ENCODE measurements around the gene FEM1B. TPM values are rescaled to one million over a fixed set of nuclear protein-coding genes. Genes with fewer than 3 reads are reported as not detected.

Gene FEM1B
- total and polyA plus RNA-seq, 2 of the 8 experiments (the other 6 are each of a cell fraction or from before 2014, with no cell fraction given), result 36.1 to 83.8 TPM

- no peak overlapping the region for H2BK5ac ChIP-seq (ENCODE audit: low read depth, low read length)
- no peaks in the 10 kb centered on the region for H3K79me1 ChIP-seq (ENCODE audit: low read depth, low read length)
- H2BK12ac ChIP-seq (ENCODE audit: low read depth, low read length), result 0 out of 2 replicates have a peak overlapping the region, but pooled peaks have one; percentile 5
- H2BK15ac ChIP-seq (ENCODE audit: low read length), result no peak overlapping the region
- no peak overlapping the region; the same call in 1 of the 2 replicates for H3K18ac ChIP-seq (ENCODE audit: extremely low read depth, low read length)
- no peak overlapping the region for H3K4me2 ChIP-seq (ENCODE audit: insufficient read depth in 1 of 2, low read depth in 2 of 2, low read length in 2 of 2)
- no peak overlapping the region for H3K14ac ChIP-seq (ENCODE audit: insufficient read length)
- no peak overlapping the region for H2AK5ac ChIP-seq (ENCODE audit: low read depth, low read length)
- DNase-seq (ENCODE audit: low read depth in 1 of 2, low spot score in 2 of 2), result no peak
- no peak for FAIRE-seq
- no peak overlapping the region for H4K91ac ChIP-seq (replicated peaks; ENCODE audit: insufficient read length, low read length)
- 94% methylated on average over 21 of the region's 21 CpGs; no CpG with 5 or more reads in 1 of the 2 experiments for WGBS, 2 experiments (ENCODE audit: extremely low coverage in 1 of 2, insufficient coverage in 1 of 2, insufficient read length in 1 of 2, insufficient replicate concordance in 2 of 2, low coverage in 1 of 2, low lambda C conversion rate in 2 of 2, missing lambda C conversion rate in 1 of 2)
- H3K9ac ChIP-seq (replicated peaks in 1 of 4; ENCODE audit: extremely low read depth in 1 of 4, low read depth in 3 of 4, low read length in 3 of 4), result no peak overlapping the region
- H4K20me1 ChIP-seq (replicated peaks in 1 of 2; ENCODE audit: control insufficient read depth in 1 of 2, insufficient read depth in 2 of 2, low read length in 2 of 2), result no peaks in the 10 kb centered on the region
- no peak overlapping the region for H2BK120ac ChIP-seq (replicated peaks; ENCODE audit: low read depth, low read length)
- no peak overlapping the region for H3K4me3 ChIP-seq (ENCODE audit: extremely low read depth in 1 of 4, insufficient read depth in 2 of 4, low read depth in 3 of 4, low read length in 4 of 4)
- no peaks in the 10 kb centered on the region for H3K27me3 ChIP-seq (replicated peaks in 1 of 4; ENCODE audit: control insufficient read depth in 3 of 4, extremely low read depth in 1 of 4, insufficient read depth in 3 of 4, low read length in 3 of 4)
- no peak overlapping the region for H3K4ac ChIP-seq (replicated peaks; ENCODE audit: insufficient read length, low read depth, low read length)
- no peaks in the 10 kb centered on the region for H3K9me3 ChIP-seq (ENCODE audit: insufficient read depth in 2 of 2, low read depth in 1 of 2, low read length in 1 of 2)
- peaks cover 2 to 16% (median 8%) of the 10 kb centered on the region in 4 experiments for H3K4me1 ChIP-seq (replicated peaks in 1 of 4; ENCODE audit: control insufficient read depth in 3 of 4, insufficient read depth in 4 of 4, low read length in 3 of 4)
- no peak overlapping the region for H3K27ac ChIP-seq (ENCODE audit: low read depth, low read length)
- no peaks in the 10 kb centered on the region for H3K79me2 ChIP-seq (ENCODE audit: control insufficient read depth in 1 of 2, insufficient read depth in 2 of 2, low read length in 2 of 2)
- CTCF ChIA-PET (ENCODE audit: partially characterized antibody), result interaction anchor here (0.6 to 1.2 kb wide), 2 partner anchors 33 to 218 kb away, joined by 3 read pairs; no protein-coding TSS in a partner anchor
- H2AFZ ChIP-seq (ENCODE audit: low read length), result no peak overlapping the region
- POLR2A ChIA-PET (ENCODE audit: partially characterized antibody), result no interaction called here
- no peaks in the 10 kb centered on the region for H3K36me3 ChIP-seq (ENCODE audit: control insufficient read depth in 2 of 4, insufficient read depth in 4 of 4, low read length in 3 of 4)
- no peak overlapping the region for H4K5ac ChIP-seq (ENCODE audit: insufficient read length, low read depth, low read length)
- H3K23me2 ChIP-seq (ENCODE audit: low read depth, low read length), result 0 out of 2 replicates have a peak, but pooled peaks cover 2% of the 10 kb centered on the region
- H4K8ac ChIP-seq (ENCODE audit: extremely low read depth, insufficient read depth, low read length), result peak overlapping the region; percentile 72
- H3K56ac ChIP-seq (replicated peaks; ENCODE audit: insufficient read length, low read depth, low read length), result no peak overlapping the region
- no peak overlapping the region for H2BK20ac ChIP-seq (ENCODE audit: low read length)
- H3K23ac ChIP-seq (ENCODE audit: insufficient read length), result no peak overlapping the region
- TF ChIP-seq BRCA1 (IDR thresholded peaks at IDR 0.05; ENCODE audit: low read depth, low read length) (no peak), TEAD4 (IDR thresholded peaks at IDR 0.05; ENCODE audit: low read depth, low read length) (no peak), PHF8 (conservative IDR thresholded peaks at IDR 0.05; ENCODE audit: low read depth, low read length) (no peak), ATF3 (IDR thresholded peaks at IDR 0.05; ENCODE audit: insufficient read depth, low read depth, low read length) (no peak), POLR2AphosphoS5 (IDR thresholded peaks at IDR 0.05; ENCODE audit: low read depth, low read length) (no peak)
These were observed 54.7 kb downstream of the FEM1B start for GRCh38 chr15:68332266-68332665.

All from H1 (cell line).